OCI-LY7 (cell line): ENCODE measurements around the gene PLCE1. TPM values are rescaled to one million over a fixed set of nuclear protein-coding genes. Genes with fewer than 3 reads are reported as not detected.

Experiments used
- BruUV-seq: library from RNA; stranded (reverse); fragments of 400-500 nt; replicated peaks from 2 replicates; lab custom pipeline; 2021; lab: Mats Ljungman, UMichigan
- CTCF ChIA-PET: fragments of 300-600 bp; sonication (Branson Sonifier 250); formaldehyde crosslinking; loops from one replicate; lab custom pipeline; 2022; ENCODE audit warnings: antibody characterized with exemption; ENCODE audit not compliant: unreplicated experiment; lab: Charles Lee
- POLR2A ChIA-PET: fragments of 300-600 bp; sonication (Branson Sonifier 250); formaldehyde crosslinking; loops from one replicate; lab custom pipeline; 2022; ENCODE audit warnings: antibody characterized with exemption; lab: Charles Lee
- DNase-seq: peaks from one replicate; pipeline ENCODE4 v3.0.0-alpha.2; 2015; ENCODE audit warnings: low spot score
- H2AFZ ChIP-seq: fragments of 200-600 bp; sonication (generic), shearing (Covaris generic); 2 replicates; pipeline ENCODE4 v1.6.1; 2014; ENCODE audit warnings: mild to moderate bottlenecking, antibody characterized with exemption, low read length, moderate library complexity
- H3K27ac ChIP-seq: fragments of 200-600 bp; sonication (generic); 2 replicates; pipeline ENCODE4 v1.5.1; 2014; ENCODE audit warnings: mixed run types, low read depth, mild to moderate bottlenecking, moderate library complexity, low read length, inconsistent platforms; ENCODE audit not compliant: poor library complexity, severe bottlenecking
- H3K36me3 ChIP-seq: fragments of 200-600 bp; sonication (generic); 2 replicates; pipeline ENCODE4 v1.6.1; 2014; ENCODE audit warnings: mild to moderate bottlenecking, antibody characterized with exemption, low read length, moderate library complexity, mixed read lengths; ENCODE audit not compliant: insufficient read depth
- H3K4me1 ChIP-seq: fragments of 200-600 bp; sonication (generic); 2 replicates; pipeline ENCODE4 v1.5.1; 2014; ENCODE audit warnings: mild to moderate bottlenecking, low read length; ENCODE audit not compliant: insufficient read depth, poor library complexity, severe bottlenecking
- H3K4me2 ChIP-seq: fragments of 200-600 bp; sonication (generic); 2 replicates; pipeline ENCODE4 v1.6.1; 2014; ENCODE audit warnings: mild to moderate bottlenecking, low read length
- H3K4me3 ChIP-seq: fragments of 200-600 bp; sonication (generic); 2 replicates; pipeline ENCODE4 v1.5.1; 2014; ENCODE audit warnings: mild to moderate bottlenecking, low read depth, low read length; ENCODE audit not compliant: poor library complexity, severe bottlenecking
- H3K79me2 ChIP-seq: fragments of 200-600 bp; sonication (generic); 2 replicates; pipeline ENCODE4 v1.6.1; 2016; ENCODE audit warnings: low read depth, mild to moderate bottlenecking, low read length, moderate library complexity, mixed read lengths; ENCODE audit not compliant: insufficient read depth
- H3K9me2 ChIP-seq: fragments of 200-600 bp; sonication (generic); 2 replicates; pipeline ENCODE4 v1.6.1; 2016; ENCODE audit warnings: mild to moderate bottlenecking, low read length, mixed read lengths; ENCODE audit not compliant: insufficient read depth
- H3K9me3 ChIP-seq: fragments of 200-600 bp; sonication (generic); 2 replicates; pipeline ENCODE4 v1.6.1; 2014; ENCODE audit warnings: mild to moderate bottlenecking, mixed run types, low read length, mixed read lengths
- H4K20me1 ChIP-seq: fragments of 200-600 bp; sonication (generic); 2 replicates; pipeline ENCODE4 v1.6.1; 2014; ENCODE audit warnings: mild to moderate bottlenecking, antibody characterized with exemption, low read length, moderate library complexity, mixed read lengths; ENCODE audit not compliant: insufficient read depth
- EZH2phosphoT487 ChIP-seq: fragments of 200-600 bp; sonication (generic); IDR thresholded peaks from 2 replicates; pipeline ENCODE4 v1.6.1; 2018; ENCODE audit warnings: low read depth, borderline replicate concordance, mild to moderate bottlenecking, mixed run types, antibody characterized with exemption, low read length, moderate library complexity, mixed read lengths
- intact Hi-C: fragments of 100-400 bp; cut with micrococcal nuclease; formaldehyde crosslinking; loops from one replicate; pipeline ENCODE4 v1.10.0; 2022; ENCODE audit not compliant: unreplicated experiment
- total RNA-seq, 2 experiments: library from RNA; depleted of rRNA in 1 of 2; stranded (reverse); fragments of >200 nt in 1 of 2; shearing (Covaris generic) in 1 of 2; gene quantifications; 2 replicates each; pipeline ENCODE4 v1.2.3, GENCODE V29; 2014 to 2022
- TF ChIP-seq, protein P1 (sequence below): fragments of 200-600 bp; sonication (generic); conservative IDR thresholded peaks from 2 replicates; pipeline ENCODE4 v1.5.1; 2014; ENCODE audit warnings: mild to moderate bottlenecking, antibody characterized with exemption, low read length, moderate library complexity, mixed read lengths

Gene PLCE1
- total RNA-seq, 2 experiments from 2014 or later: 0.06 TPM; not detected in 1

DNA sequence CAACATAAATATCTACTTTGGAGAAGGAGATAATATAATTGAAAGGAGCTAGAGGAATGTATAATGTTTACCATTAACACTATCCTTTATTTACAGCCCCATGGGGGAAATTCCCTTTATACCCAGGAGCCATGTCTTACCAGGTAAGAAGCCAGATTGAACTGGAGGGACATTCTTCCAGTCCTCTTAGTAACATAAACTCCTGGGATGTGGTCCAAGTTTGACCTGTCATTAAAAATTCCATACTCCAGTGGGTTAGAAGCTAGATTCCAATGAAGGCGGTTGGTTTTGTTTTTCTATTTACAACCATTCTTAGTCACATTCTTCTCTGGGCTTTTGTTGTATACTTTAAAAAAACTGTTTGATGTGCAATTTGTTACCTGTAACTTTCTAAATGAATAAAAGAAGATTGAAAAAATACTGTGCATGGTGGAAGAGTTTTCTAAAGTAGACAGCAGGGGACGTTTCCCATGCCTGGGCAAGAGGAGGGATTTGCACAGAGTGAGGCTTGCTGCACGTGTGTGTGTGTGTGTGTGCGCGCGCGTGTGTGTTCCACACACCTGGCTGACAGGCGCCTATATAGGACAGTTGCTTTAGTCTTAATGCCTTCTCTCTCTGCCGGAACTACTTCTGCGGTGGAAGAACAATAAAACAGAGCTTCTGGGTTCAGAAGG is 2.0 kb downstream of the PLCE1 start:
- ChIA-PET CTCF (no interaction called here), POLR2A (no interaction called here)
- H3K9me3 ChIP-seq: no peaks in the 10 kb centered on the region
- no peak overlapping the region for H3K4me3 ChIP-seq
- no peak overlapping the region for H3K4me2 ChIP-seq
- no peaks in the 10 kb centered on the region for H4K20me1 ChIP-seq
- H3K4me1 ChIP-seq: no peaks in the 10 kb centered on the region
- no TSS peak for BruUV-seq
- H3K36me3 ChIP-seq: no peaks in the 10 kb centered on the region
- TF ChIP-seq EZH2phosphoT487: no peak
- TF ChIP-seq, protein P1, sequence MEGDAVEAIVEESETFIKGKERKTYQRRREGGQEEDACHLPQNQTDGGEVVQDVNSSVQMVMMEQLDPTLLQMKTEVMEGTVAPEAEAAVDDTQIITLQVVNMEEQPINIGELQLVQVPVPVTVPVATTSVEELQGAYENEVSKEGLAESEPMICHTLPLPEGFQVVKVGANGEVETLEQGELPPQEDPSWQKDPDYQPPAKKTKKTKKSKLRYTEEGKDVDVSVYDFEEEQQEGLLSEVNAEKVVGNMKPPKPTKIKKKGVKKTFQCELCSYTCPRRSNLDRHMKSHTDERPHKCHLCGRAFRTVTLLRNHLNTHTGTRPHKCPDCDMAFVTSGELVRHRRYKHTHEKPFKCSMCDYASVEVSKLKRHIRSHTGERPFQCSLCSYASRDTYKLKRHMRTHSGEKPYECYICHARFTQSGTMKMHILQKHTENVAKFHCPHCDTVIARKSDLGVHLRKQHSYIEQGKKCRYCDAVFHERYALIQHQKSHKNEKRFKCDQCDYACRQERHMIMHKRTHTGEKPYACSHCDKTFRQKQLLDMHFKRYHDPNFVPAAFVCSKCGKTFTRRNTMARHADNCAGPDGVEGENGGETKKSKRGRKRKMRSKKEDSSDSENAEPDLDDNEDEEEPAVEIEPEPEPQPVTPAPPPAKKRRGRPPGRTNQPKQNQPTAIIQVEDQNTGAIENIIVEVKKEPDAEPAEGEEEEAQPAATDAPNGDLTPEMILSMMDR: no peak
- H3K27ac ChIP-seq: no peak overlapping the region
- H3K79me2 ChIP-seq: no peaks in the 10 kb centered on the region
- H2AFZ ChIP-seq: no peak overlapping the region
- no peaks in the 10 kb centered on the region for H3K9me2 ChIP-seq
- intact Hi-C loops: no loop called here
- DNase-seq: no peak

DNA sequence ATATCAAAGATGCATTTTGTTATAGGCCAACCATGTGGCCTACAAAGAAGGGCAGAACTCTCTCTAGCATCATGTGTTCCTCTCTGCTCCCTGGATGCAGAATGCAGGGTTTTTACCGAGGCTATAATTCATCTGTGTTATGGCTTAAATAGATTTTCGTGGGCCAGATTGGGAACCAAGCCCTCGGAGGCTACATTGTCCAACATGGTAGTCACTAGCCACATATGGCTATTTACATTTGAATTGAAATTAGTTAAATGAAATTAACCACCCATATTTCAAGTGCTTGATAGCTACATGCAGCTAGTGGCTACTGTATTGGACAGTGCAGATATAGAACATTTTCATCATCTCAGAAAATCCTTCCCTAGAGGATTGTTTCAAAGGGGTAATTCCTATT is 2.8 kb downstream of the PLCE1 start:
- CTCF ChIA-PET: no interaction called here

DNA sequence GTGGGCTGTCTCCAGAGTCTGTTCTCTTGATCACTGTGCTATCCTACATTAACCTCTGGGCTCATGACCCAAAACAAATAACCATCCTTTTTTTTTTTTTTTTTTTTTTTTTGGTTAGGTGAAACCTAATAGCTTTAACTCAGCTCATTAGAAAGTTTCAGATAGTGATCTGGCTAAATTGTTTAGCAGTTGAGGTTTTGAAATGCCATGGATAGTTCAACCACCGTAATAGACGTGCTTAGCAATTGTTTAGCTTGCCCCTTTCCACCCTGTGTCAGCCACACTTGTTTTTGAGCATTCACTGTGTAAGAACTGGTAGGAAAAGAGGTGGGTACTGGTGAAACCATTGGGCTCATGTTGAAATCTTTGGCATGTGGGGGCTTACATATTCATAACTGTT is 3.8 kb downstream of the PLCE1 start:
- ChIA-PET POLR2A (interaction anchor here (0.6 to 1.1 kb wide), 2 partner anchors 30 to 1434 kb away, joined by 4 to 5 read pairs; no protein-coding TSS in a partner anchor), CTCF (no interaction called here)
- H3K36me3 ChIP-seq: no peaks in the 10 kb centered on the region
- H2AFZ ChIP-seq: no peak overlapping the region
- no peak for DNase-seq
- H3K9me2 ChIP-seq: no peaks in the 10 kb centered on the region
- no peaks in the 10 kb centered on the region for H4K20me1 ChIP-seq
- H3K4me1 ChIP-seq: no peaks in the 10 kb centered on the region
- H3K79me2 ChIP-seq: no peaks in the 10 kb centered on the region
- H3K27ac ChIP-seq: no peak overlapping the region
- no peak overlapping the region for H3K4me2 ChIP-seq
- H3K4me3 ChIP-seq: no peak overlapping the region
- no peak for TF ChIP-seq EZH2phosphoT487
- TF ChIP-seq, protein P1: no peak
- BruUV-seq: no TSS peak
- intact Hi-C loops: no loop called here
- no peaks in the 10 kb centered on the region for H3K9me3 ChIP-seq

More for the DNA sequence above, 2.8 kb downstream of the PLCE1 start:
- POLR2A ChIA-PET: no interaction called here
- no peak overlapping the region for H3K4me3 ChIP-seq
- intact Hi-C loops: no loop called here
- DNase-seq: no peak
- no peaks in the 10 kb centered on the region for H3K4me1 ChIP-seq
- no peak for TF ChIP-seq EZH2phosphoT487
- TF ChIP-seq, protein P1: no peak
- no peaks in the 10 kb centered on the region for H3K79me2 ChIP-seq
- H3K9me3 ChIP-seq: no peaks in the 10 kb centered on the region
- H4K20me1 ChIP-seq: no peaks in the 10 kb centered on the region
- no peak overlapping the region for H3K27ac ChIP-seq
- H3K36me3 ChIP-seq: no peaks in the 10 kb centered on the region
- no peaks in the 10 kb centered on the region for H3K9me2 ChIP-seq
- H2AFZ ChIP-seq: no peak overlapping the region
- no TSS peak for BruUV-seq
- H3K4me2 ChIP-seq: no peak overlapping the region
